OCI-LY3 (cell line): ENCODE data around the gene TNFRSF19.

ENCODE experiments used
- CTCF ChIP-seq: fragments of 200-600, 300-600 bp; sonication (generic); IDR thresholded peaks from 2 replicates; pipeline ENCODE4 v1.5.1; 2014; ENCODE audit warnings: antibody characterized with exemption, low read length, low read depth
- EZH2phosphoT487 ChIP-seq: fragments of 200-600 bp; shearing (Covaris generic); IDR thresholded peaks from 2 replicates; pipeline ENCODE4 v1.6.1; 2018; ENCODE audit warnings: antibody characterized with exemption, mixed run types, low read depth

- no peak for TF ChIP-seq CTCF
- no peak for TF ChIP-seq EZH2phosphoT487
These were observed 117.4 kb downstream of the TNFRSF19 start for GRCh38 chr13:23687614-23688013.
